ENCODE measurements around the gene LPP. TPM values are rescaled to one million over a fixed set of nuclear protein-coding genes. Genes with fewer than 3 reads are reported as not detected.

LPP gene
- total RNA-seq, 4 donors from 2014 or later: 1,872 to 3,079 (median 2,300) TPM

- Histone ChIP-seq H3K27me3 (no peaks in the 10 kb centered on the region), H3K27ac (replicated peaks in 1 of 4) (no peak overlapping the region), H3K9me3 (no peaks in the 10 kb centered on the region), H3K4me3 (no peak overlapping the region), H3K36me3 (peaks cover 0 to 2% (median 0%) of the 10 kb centered on the region in 4 donors), H3K4me1 (peaks cover under 1 to 67% (median 54%) of the 10 kb centered on the region in 4 donors)
- peak in 1 of 2 donors; percentile 13 for TF ChIP-seq POLR2AphosphoS5 (IDR thresholded peaks at IDR 0.05)
- TF ChIP-seq EP300 (IDR thresholded peaks at IDR 0.05): no peak
- TF ChIP-seq CTCF (IDR thresholded peaks at IDR 0.05): no peak
- no peak for TF ChIP-seq POLR2A (IDR thresholded peaks at IDR 0.05; ENCODE audit: low read depth)
- DNase-seq (ENCODE audit: extremely low spot score): no peak
- intact Hi-C loops (cut with DNase I): loop anchor here (5.0 kb wide), 1 partner anchor 37 kb away; no protein-coding TSS in a partner anchor
These were observed 566.7 kb downstream of the LPP start for GRCh38 chr3:188720636-188721035.

- Histone ChIP-seq H3K36me3 (peaks cover 0 to 8% (median 0%) of the 10 kb centered on the region in 4 donors), H3K4me1 (peaks cover 0 to 60% (median 48%) of the 10 kb centered on the region in 4 donors), H3K4me3 (no peak overlapping the region), H3K27me3 (no peaks in the 10 kb centered on the region), H3K9me3 (no peaks in the 10 kb centered on the region), H3K27ac (replicated peaks in 1 of 4) (no peak overlapping the region)
- intact Hi-C loops (cut with DNase I): loop anchor here (5.0 kb wide), 1 partner anchor 36 kb away; no protein-coding TSS in a partner anchor
- TF ChIP-seq EP300 (IDR thresholded peaks at IDR 0.05): no peak
- TF ChIP-seq CTCF (IDR thresholded peaks at IDR 0.05): no peak
- no peak for TF ChIP-seq POLR2A (IDR thresholded peaks at IDR 0.05; ENCODE audit: low read depth)
- TF ChIP-seq POLR2AphosphoS5 (IDR thresholded peaks at IDR 0.05): no peak
- no peak for DNase-seq (ENCODE audit: extremely low spot score)
- WGBS: 98% methylated on average over 4 of the region's 4 CpGs
These were observed 567.4 kb downstream of the LPP start for GRCh38 chr3:188721312-188721711.

- no peaks in the 10 kb centered on the region for H3K9me3 ChIP-seq
- intact Hi-C loops (cut with DNase I): loop anchor here (5.0 kb wide), 1 partner anchor 35 kb away; no protein-coding TSS in a partner anchor
- H3K4me1 ChIP-seq: peaks cover 0 to 58% (median 43%) of the 10 kb centered on the region in 4 donors
- WGBS: 83% methylated on average over 3 of the region's 3 CpGs
- peaks cover 0 to 8% (median 0%) of the 10 kb centered on the region in 4 donors for H3K36me3 ChIP-seq
- H3K27ac ChIP-seq (replicated peaks in 1 of 4): no peak overlapping the region
- TF ChIP-seq EP300 (IDR thresholded peaks at IDR 0.05) (no peak), CTCF (IDR thresholded peaks at IDR 0.05) (no peak), POLR2AphosphoS5 (IDR thresholded peaks at IDR 0.05) (peak in 1 of 2 donors; percentile 18)
- no peak overlapping the region for H3K4me3 ChIP-seq
- H3K27me3 ChIP-seq: no peaks in the 10 kb centered on the region
- no peak for DNase-seq (ENCODE audit: extremely low spot score)
These were observed 568.0 kb downstream of the LPP start for GRCh38 chr3:188721990-188722389.

GRCh38 chr3:188722963-188723362 lies 569.0 kb downstream of the LPP start:
- no peaks in the 10 kb centered on the region for H3K9me3 ChIP-seq
- 73% methylated on average over 3 of the region's 3 CpGs for WGBS
- intact Hi-C loops (cut with DNase I): loop anchor here (5.0 kb wide), 1 partner anchor 34 kb away; no protein-coding TSS in a partner anchor

More at GRCh38 chr3:188722963-188723362, 569.0 kb downstream of the LPP start:
- H3K27me3 ChIP-seq: no peaks in the 10 kb centered on the region
- DNase-seq (ENCODE audit: extremely low spot score): no peak
- no peak overlapping the region for H3K27ac ChIP-seq (replicated peaks in 1 of 4)
- peaks cover 0 to 8% (median 0%) of the 10 kb centered on the region in 4 donors for H3K36me3 ChIP-seq
- H3K4me3 ChIP-seq: no peak overlapping the region
- H3K4me1 ChIP-seq: peaks cover 0 to 49% (median 39%) of the 10 kb centered on the region in 4 donors
- TF ChIP-seq POLR2A (IDR thresholded peaks at IDR 0.05; ENCODE audit: low read depth) (no peak), POLR2AphosphoS5 (IDR thresholded peaks at IDR 0.05) (no peak), CTCF (IDR thresholded peaks at IDR 0.05) (no peak), EP300 (IDR thresholded peaks at IDR 0.05) (no peak)
